NCI-H2107 (cell line): ENCODE results near the gene VAC14.
"Not testable (repeated sequence)": the region's sequence is repeated elsewhere in the genome, so short reads cannot be mapped to it uniquely, and the experiment has no call there.

Experiments
- DNase-seq: peaks from one replicate; lab custom pipeline; 2025; lab: John Stamatoyannopoulos, UW

The VAC14 gene

DNA sequence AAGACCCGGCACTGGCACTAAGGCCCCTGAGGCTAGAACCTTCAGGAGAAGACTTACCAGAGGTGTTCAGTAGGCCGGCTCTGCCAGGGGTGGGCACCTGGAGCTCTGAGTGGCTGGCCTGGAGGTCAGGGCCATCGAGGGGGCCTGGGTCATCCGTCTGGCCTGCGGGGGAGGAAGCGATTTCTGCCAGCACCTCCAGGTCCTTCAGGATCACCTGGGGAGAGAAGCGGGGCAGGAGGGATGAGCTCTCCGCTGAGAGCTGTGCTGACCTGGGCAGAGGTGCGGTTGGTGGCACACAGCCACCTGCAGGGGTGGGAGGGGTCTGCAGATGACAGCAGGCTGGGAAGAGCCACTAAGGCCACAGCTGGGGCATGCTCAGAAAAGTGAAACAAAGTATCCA is 56.6 kb downstream of the VAC14 start:
- DNase-seq = no peak

DNA sequence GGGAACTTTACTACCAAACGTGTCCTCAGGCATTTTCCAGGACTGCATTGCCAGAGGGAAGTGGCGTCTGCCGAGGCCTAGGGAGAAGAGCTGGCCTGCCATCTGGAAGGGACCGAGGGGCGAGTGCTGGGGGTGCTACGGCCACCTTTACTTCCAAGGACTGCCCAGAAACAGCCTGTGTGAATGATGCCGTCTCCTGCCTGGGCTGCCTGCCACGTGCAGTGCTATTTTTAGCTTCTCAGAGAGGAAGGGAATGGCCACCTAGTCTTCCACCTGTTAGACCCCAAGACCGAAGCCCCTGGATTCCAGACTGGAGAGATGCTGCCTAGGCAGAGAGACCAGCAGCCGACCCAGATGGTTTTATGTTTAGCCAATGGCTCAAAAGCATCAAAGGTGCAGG is 57.2 kb downstream of the VAC14 start:
- DNase-seq = no peak

GRCh38 chr16:70742967-70743366 is 58.0 kb downstream of the VAC14 start:
- DNase-seq = not testable (repeated sequence)

- DNase-seq = no peak
These were observed 59.2 kb downstream of the VAC14 start for GRCh38 chr16:70741783-70742125.

- DNase-seq = no peak
These were observed 59.8 kb downstream of the VAC14 start for GRCh38 chr16:70740914-70741782.

GRCh38 chr16:70740174-70740913 is 60.6 kb downstream of the VAC14 start:
- no peak for DNase-seq

DNA sequence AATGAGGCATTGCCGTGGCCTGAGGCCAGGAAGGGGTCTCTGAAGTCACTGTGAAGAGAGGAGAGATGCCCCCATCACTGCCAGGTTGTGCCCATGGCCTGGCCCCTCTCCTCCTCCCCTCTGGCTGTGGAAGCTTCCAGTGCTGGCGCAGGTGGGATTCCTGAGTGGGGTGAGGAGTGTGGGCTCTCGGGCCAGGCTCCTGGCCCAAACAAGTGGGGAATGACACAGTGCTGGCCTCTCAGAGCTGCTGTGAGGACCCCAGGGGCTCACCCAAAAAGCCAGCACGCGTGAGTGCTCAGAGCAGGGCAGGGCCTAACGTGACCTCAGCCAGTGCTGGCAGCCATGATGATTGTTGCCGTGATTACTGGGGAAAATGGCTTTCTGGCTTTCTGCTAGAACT is 61.6 kb downstream of the VAC14 start:
- no peak for DNase-seq

DNA sequence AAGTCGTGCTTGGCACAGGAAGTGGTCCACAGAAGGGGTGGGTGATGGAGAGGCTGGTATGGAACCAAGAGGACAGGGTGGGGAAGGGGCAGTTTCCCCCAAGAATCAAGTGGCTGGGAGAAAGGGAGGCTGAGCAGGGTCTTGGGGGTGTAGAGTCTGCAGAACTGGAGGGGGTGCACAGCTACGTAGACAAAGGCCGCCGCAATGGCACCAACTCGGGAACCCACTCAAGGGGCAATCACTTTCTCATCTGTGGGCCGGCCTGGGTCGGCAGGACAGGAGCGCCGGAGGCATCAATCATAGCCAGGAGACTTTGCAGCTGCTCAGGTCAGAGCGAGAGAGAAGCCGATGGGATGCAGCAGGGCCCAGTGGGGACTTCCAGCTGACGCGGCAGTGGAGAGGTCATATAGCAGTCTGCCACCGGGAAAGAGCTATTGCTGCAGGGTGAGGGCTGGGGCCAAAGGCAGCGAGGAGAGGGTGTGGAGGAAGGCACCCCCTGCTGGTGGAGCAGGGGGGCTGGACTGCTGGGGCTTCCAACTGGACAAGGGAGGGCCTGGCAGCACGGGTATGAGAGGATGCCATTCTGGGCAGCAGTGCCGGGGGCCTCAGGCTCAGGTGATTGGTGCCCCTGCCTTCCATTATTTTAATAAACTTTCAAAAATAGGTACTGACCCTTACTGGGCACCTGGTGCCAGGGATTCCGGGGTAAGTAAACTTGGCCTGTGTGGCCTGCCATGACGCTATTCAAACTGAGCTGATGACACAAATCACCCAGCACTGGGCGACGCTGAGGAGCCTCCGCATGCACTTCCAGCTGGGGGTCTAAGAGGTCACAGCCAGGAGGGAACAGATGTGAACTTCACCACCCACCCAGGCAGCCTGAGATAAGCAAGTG is 62.6 kb downstream of the VAC14 start:
- no peak for DNase-seq

GRCh38 chr16:70737377-70738082 is 63.4 kb downstream of the VAC14 start:
- DNase-seq = no peak

DNA sequence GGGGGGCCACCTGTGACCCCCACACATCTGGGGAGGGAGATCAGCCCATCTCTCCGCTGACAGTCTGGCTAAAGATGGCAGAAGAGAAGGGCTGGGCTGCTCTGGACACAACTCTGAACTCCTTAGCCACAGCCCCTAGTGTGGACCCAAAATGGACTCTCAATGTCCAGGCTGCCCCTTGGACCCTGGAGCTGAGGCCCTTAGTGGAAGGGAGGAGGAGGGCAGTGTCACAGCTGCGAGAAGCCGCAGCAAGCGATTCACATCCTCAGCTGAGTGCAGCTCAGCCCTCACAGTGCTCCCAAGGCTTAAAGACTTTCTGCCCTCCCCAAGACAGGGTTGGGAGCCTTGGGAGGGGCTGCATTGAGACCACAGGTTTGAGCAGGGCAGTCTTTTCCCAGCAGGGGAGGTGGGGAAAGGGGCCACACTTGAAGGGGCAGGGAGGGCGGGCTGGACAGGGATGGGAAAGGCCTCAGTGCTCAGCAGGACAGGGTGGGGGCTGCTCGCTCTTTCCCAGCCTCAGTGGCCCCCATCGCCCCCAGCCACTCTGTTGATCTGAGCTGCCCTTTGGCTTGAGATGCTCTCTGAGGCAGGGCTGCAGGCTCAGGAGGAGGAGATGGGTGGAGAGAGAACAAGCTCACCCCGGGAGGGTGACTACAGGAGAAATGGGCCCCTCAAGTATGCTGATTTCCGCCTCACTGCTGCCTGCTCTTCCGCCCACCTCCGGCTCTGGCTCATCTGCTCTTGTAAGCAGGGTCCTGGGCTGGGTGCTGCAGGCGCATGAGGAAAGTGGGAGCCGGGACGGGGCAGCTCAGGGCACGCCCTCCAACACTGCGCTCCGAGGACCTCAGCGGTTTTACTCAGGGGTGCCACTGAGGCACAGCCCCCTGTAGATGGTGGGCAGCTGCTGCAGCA is 64.2 kb downstream of the VAC14 start:
- no peak for DNase-seq

- no peak for DNase-seq
These were observed 65.6 kb downstream of the VAC14 start for GRCh38 chr16:70735141-70735979.

DNA sequence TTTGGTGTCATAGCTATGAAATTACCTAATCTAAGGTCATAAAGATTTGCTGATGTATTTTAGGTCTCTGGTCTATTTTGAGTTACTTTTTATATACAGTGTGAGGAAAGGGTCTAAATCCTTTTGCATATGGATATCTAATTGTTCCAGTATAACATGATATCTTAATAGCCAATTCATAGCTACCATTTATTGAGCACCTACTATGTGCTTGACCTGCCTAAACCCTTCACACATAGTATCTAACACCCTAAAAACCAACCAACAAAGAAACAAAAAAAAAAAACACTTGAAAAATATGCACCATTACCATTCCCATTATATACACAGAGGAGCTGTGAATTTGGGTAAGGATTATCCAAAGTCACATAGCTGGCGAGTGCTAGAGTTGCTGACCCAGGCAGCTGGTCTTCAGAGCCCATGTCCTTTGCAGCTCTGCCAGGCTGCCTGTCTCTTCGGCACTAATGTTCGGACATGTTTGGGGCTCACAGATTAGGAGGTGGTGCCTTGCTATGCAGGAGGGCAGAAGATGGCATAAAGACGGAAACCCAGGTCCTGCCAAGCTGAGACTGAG is 66.3 kb downstream of the VAC14 start:
- DNase-seq = no peak

DNA sequence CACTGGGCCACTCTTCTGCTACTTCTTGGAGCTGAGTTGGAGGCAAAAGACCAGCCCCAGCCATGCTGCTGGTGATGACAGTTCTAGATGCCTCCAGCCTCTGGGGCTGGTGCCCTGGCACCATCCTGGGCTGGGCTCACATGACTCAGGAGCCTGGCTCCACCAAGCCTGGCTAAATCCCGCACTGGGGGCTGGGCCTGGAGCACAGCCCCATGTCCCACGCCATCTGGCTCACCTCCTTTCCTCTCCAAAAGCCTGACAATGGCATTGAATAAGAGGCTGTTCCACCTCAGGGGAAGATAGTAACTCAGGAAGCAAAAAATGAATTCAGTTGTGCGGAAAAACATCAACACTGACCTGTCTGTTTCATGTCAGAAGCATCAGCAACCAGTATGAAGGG is 70.0 kb downstream of the VAC14 start:
- DNase-seq = no peak

- no peak for DNase-seq
These were observed 70.9 kb downstream of the VAC14 start for GRCh38 chr16:70730031-70730430.

DNA sequence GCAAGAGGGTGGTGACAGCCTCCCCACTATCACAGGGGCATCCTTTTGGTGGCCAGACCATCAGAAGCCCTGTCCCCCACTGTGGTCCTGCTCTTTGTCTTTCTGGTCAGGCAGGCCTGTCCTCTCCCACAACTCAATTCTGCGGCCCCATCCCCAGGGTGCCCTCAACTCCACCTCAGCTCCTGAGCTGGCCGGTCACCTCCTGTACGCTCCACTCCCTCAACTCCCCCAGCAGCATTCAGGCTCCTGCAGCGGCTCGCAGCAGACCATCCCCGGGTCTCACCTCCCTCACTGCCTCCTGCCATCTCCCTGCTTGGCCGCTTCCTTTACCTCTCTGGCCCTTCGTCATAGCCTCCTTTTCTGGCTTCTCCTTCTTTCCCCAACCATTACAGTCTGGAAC is 71.7 kb downstream of the VAC14 start:
- DNase-seq = no peak

DNA sequence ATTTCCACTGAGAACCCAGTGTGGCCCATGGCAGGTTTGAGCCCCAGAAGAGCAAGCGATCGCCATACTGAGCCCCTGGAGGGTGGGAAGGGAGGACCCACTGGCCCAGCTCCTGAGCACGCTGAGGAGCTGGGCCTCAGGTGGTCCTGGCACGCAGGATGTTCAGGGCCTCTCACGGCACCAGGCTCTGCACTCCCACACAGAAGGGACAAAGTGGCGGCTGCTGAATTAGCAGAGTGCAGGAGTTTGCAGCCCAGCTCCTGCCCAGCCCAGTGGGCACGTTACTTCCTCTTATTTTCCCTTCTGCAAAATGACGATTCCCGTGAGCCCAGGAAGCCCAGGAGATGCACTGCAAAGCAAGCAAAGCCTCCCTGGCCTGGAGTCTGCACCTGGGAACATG is 72.8 kb downstream of the VAC14 start:
- no peak for DNase-seq

GRCh38 chr16:70726892-70727361 is 74.0 kb downstream of the VAC14 start:
- DNase-seq = no peak

GRCh38 chr16:70725912-70726828 is 74.8 kb downstream of the VAC14 start:
- no peak for DNase-seq
